ENCODE measurements around the gene DLG2. TPM values are rescaled to one million over a fixed set of nuclear protein-coding genes. Genes with fewer than 3 reads are reported as not detected.
"Not testable (repeated sequence)": the region's sequence is repeated elsewhere in the genome, so short reads cannot be mapped to it uniquely, and the experiment has no call there.

Gene DLG2
- total RNA-seq, 1 donor from 2014 or later: 0.26 TPM

- no peak for FAIRE-seq
- Histone ChIP-seq H3K27me3 (ENCODE audit: control insufficient read depth, insufficient read depth, low read length) (no peaks in the 10 kb centered on the region), H3K36me3 (ENCODE audit: control insufficient read depth, insufficient read depth, low read length) (no peaks in the 10 kb centered on the region), H3K4me3 (ENCODE audit: low read depth, low read length) (no peak overlapping the region)
- no peak for TF ChIP-seq CTCF (IDR thresholded peaks at IDR 0.05; ENCODE audit: insufficient read depth, low read length, severe bottlenecking)
- no peak for DNase-seq (ENCODE audit: low read depth)
These were observed 1868.0 kb downstream of the DLG2 start for GRCh38 chr11:83759148-83759547.

GRCh38 chr11:83751041-83751440 is 1876.1 kb downstream of the DLG2 start:
- no peak overlapping the region for H3K4me3 ChIP-seq (ENCODE audit: low read depth, low read length)
- H3K27me3 ChIP-seq (ENCODE audit: control insufficient read depth, insufficient read depth, low read length): no peaks in the 10 kb centered on the region
- H3K36me3 ChIP-seq (ENCODE audit: control insufficient read depth, insufficient read depth, low read length): no peaks in the 10 kb centered on the region
- DNase-seq (ENCODE audit: low read depth): no peak
- FAIRE-seq: no peak
- no peak for TF ChIP-seq CTCF (IDR thresholded peaks at IDR 0.05; ENCODE audit: insufficient read depth, low read length, severe bottlenecking)

- FAIRE-seq: no peak
- H3K4me3 ChIP-seq (ENCODE audit: low read depth, low read length): no peak overlapping the region
- no peak for DNase-seq (ENCODE audit: low read depth)
- no peaks in the 10 kb centered on the region for H3K36me3 ChIP-seq (ENCODE audit: control insufficient read depth, insufficient read depth, low read length)
- no peak for TF ChIP-seq CTCF (IDR thresholded peaks at IDR 0.05; ENCODE audit: insufficient read depth, low read length, severe bottlenecking)
- no peaks in the 10 kb centered on the region for H3K27me3 ChIP-seq (ENCODE audit: control insufficient read depth, insufficient read depth, low read length)
These were observed 1880.1 kb downstream of the DLG2 start for GRCh38 chr11:83746921-83747585.

- no peaks in the 10 kb centered on the region for H3K27me3 ChIP-seq (ENCODE audit: control insufficient read depth, insufficient read depth, low read length)
- H3K4me3 ChIP-seq (ENCODE audit: low read depth, low read length): no peak overlapping the region
- TF ChIP-seq CTCF (IDR thresholded peaks at IDR 0.05; ENCODE audit: insufficient read depth, low read length, severe bottlenecking): no peak
- no peaks in the 10 kb centered on the region for H3K36me3 ChIP-seq (ENCODE audit: control insufficient read depth, insufficient read depth, low read length)
- FAIRE-seq (no peak), DNase-seq (ENCODE audit: low read depth) (peak; percentile 21)
These were observed 1882.4 kb downstream of the DLG2 start for GRCh38 chr11:83744620-83745192.

DNA sequence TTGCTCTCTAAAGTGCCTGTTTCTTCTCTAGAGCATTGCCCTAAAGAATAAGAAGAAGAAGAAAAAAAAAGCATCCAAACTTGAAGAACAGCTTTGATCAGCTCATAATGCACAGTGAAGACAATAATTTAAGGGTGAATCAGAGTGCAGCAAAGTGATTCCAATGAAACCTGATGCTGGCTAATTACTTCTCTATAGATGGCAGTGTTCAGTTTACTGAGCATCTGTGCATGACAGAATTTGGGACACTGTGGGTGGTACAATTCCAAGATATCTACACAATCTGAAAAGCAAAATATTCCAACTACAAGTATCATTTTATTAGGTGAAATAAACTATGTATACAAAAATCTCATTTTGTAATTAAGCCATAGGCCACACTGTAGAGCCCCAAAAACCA is 1890.5 kb downstream of the DLG2 start:
- DNase-seq (ENCODE audit: low read depth): no peak
- no peak for TF ChIP-seq CTCF (IDR thresholded peaks at IDR 0.05; ENCODE audit: insufficient read depth, low read length, severe bottlenecking)
- Histone ChIP-seq H3K36me3 (ENCODE audit: control insufficient read depth, insufficient read depth, low read length) (no peaks in the 10 kb centered on the region), H3K27me3 (ENCODE audit: control insufficient read depth, insufficient read depth, low read length) (no peaks in the 10 kb centered on the region), H3K4me3 (ENCODE audit: low read depth, low read length) (no peak overlapping the region)
- FAIRE-seq: no peak

DNA sequence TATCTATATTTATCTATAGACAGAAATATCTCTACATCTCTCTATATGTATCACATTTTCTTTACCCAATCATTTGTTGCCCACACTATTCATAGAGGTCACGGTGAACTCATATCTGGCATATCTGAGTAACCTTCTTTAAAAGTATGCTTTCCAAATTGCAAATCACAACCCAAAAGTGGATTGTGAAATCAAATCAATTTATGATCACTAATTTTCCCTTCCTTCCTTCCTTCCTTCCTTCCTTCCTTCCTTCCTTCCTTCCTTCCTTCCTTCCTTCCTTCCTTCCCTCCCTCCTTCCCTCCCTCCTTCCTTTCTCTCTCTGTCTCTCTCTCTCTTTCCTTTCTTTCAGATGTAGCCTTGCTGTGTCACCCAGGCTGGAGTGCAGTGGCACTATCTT is 1893.0 kb downstream of the DLG2 start:
- Histone ChIP-seq H3K36me3 (ENCODE audit: control insufficient read depth, insufficient read depth, low read length) (no peaks in the 10 kb centered on the region), H3K27me3 (ENCODE audit: control insufficient read depth, insufficient read depth, low read length) (no peaks in the 10 kb centered on the region), H3K4me3 (ENCODE audit: low read depth, low read length) (no peak overlapping the region)
- FAIRE-seq (no peak), DNase-seq (ENCODE audit: low read depth) (no peak)
- no peak for TF ChIP-seq CTCF (IDR thresholded peaks at IDR 0.05; ENCODE audit: insufficient read depth, low read length, severe bottlenecking)

- not testable (repeated sequence) for H3K36me3 ChIP-seq (ENCODE audit: control insufficient read depth, insufficient read depth, low read length); FAIRE-seq; H3K4me3 ChIP-seq (ENCODE audit: low read depth, low read length); H3K27me3 ChIP-seq (ENCODE audit: control insufficient read depth, insufficient read depth, low read length); DNase-seq (ENCODE audit: low read depth)
These were observed 1895.9 kb downstream of the DLG2 start for GRCh38 chr11:83731288-83731687.

Data from bronchial epithelial cell (primary cell).